GM12872 (cell line): ENCODE results near the gene SYNJ2.

Source experiments
- TF ChIP-seq, protein P1 (sequence below): IDR thresholded peaks from 3 replicates; pipeline ENCODE4 v1.5.1; 2011; ENCODE audit warnings: low read depth, mild to moderate bottlenecking, low read length, moderate library complexity; ENCODE audit not compliant: insufficient read depth

The SYNJ2 gene

DNA sequence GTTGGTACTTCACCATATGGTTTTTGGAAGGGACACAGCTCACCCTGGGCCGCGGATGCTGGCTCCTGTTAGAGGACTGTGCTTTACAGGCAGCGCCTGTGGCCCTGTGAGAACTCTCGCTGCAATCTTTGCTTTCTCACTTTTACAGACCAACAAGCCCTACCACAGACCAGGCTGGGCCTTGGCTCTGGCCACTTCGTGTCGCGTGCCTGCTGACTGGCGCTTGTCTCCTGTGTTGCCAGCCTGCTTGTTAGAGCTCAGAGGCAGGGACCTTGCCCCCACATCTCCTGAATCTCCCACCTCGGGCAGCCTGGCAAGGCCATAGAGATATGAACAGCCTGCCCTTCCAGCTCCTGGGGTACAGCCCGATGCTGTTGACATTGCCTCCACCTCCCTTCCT, 56.1 kb downstream of the SYNJ2 start:
- TF ChIP-seq, protein P1, sequence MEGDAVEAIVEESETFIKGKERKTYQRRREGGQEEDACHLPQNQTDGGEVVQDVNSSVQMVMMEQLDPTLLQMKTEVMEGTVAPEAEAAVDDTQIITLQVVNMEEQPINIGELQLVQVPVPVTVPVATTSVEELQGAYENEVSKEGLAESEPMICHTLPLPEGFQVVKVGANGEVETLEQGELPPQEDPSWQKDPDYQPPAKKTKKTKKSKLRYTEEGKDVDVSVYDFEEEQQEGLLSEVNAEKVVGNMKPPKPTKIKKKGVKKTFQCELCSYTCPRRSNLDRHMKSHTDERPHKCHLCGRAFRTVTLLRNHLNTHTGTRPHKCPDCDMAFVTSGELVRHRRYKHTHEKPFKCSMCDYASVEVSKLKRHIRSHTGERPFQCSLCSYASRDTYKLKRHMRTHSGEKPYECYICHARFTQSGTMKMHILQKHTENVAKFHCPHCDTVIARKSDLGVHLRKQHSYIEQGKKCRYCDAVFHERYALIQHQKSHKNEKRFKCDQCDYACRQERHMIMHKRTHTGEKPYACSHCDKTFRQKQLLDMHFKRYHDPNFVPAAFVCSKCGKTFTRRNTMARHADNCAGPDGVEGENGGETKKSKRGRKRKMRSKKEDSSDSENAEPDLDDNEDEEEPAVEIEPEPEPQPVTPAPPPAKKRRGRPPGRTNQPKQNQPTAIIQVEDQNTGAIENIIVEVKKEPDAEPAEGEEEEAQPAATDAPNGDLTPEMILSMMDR, result no peak

DNA sequence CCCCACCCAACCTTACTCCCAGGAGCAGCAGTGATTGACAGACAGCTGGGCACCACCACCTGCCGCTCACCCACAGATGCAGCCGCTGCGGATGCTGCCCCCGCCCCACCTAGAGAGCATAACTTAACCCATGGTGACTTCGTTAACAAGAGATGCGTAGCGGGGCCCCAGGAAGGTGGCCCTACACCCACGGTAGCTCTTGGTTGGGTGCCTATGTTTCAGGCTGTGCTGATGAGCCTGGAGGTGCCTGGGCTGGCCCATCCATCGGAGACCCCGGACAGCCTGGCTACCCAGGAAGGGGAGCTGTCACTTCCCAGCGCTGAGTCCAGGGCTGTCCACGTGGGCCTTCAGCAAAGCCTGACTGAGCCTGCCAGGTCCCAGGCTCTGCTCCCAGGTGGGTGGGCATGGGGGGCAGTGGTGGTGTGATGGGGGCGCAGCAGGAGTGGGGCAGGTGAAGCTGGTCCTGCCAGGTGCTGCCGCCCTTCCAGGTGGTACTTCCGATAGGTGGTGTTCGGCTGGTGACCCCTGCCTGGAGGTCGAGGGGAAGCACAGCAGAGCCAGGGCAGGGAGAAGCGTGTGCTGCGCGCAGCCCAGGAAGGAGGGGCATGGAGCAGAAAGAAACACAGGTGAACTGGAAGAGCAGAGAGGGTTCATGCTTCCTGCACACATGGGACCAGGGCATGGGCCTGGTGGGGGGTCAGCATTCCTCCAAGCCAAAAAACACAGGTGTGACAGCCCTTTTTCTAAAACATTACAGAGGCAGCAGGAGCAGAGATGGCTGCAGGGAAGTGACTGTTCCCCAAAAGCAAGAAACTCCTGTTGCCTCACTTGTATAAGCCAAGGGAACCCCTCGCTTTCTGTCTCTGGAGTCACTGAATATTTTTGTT, 56.9 kb downstream of the SYNJ2 start:
- TF ChIP-seq, protein P1, result no peak

DNA sequence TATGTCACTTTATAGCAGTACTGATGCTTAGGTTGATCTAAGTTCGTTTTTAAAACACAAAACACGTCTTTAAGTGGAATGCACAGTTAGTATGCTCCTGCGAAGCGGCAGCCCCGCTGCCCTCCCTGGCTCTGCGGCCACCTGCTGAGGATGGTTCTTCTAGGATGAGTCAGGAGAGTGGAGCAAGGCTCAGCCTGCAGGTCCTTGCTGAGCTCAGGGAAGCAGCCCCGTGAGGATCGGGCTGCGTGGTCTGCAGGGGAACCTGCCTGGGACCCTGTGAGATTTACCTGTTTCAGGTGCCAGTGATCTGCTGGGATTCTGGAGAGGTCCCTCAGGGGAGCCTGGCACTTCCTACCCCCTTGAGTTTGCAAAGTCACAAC, 57.5 kb downstream of the SYNJ2 start:
- TF ChIP-seq, protein P1, result no peak

DNA sequence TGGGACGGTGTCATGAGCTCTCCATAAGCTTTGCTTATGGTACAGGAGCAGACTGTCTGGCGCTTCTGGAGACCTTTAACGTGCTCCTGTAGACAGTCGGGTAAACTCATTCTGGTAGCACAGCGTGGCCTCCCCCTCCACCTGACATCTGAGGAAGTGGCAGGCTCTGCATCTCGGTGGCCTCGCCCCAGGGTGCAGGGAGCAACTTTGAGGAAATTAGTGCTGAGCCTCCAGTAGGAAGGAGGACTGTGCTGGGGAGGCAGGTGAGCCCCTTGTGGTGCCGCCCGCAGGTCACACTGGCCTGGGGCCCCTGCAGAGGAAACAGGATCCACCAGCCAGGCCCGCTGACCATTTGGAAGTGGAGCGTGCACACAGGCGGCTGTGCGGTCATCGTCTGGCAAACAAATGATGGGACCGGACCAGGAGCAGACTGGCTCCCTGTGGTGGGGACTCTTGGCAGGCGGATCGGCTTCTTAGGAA, 57.9 kb downstream of the SYNJ2 start:
- TF ChIP-seq, protein P1, result no peak

DNA sequence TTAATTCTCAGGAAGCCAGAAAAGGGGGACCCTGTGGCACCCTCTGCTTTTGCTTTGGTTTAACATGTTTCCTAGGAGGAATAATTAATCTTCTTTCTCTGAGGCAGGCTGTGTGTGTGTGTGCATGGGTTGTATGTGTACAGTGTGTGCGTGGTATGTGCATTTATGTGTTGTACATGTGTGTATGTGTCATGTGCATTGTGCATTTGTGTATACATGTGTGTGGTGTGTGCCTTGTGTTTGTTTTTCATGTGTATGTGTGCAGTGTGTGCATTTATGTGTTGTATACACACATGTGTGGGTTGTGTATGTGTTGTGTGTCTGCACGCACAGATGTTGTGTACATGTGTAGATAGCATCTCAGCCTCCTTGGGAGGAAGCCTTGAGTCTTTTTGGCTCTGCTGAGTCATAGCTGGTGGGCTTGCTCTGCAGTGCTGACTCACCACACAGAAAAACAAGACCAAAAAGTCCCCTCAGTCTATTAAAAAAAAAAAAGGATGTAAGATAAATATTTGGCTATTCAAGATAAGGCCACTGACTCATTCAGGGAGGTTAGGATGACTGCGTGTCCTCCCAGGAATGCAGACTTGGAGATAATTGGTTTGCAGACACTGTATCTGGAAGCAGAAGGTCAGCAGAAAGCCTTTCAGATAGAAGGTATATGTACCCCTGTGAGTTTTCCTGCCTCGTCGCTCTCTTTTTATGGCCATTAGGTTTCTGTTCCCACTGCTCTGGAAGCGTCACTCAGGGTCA, 58.6 kb downstream of the SYNJ2 start:
- TF ChIP-seq, protein P1, result no peak

DNA sequence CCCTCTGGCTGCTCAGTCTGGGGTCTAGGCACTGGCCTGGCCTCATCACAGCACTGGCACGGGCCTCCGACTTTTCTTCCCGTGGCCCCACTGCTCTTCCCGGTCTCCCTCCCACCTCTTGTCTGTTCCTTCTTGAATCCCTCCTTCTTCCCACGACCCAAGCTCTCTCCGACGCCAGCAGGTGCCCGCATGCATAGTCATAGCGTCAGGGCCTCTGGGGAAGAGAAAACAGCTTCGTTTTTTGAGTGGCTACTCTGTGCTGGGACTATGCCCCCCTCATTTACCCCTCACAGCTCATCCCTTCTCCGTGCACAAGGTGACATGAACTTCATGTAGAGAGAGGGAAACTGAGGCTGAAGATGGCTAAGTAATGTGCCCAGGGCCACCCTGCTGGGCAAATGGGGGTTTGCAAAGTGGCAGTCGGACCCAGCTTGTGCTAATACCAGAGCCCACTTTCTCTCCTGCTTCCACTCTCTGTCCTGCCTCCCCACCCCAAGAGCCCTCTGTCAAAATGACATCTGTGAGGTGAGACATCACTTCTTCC, 59.2 kb downstream of the SYNJ2 start:
- TF ChIP-seq, protein P1, result no peak

DNA sequence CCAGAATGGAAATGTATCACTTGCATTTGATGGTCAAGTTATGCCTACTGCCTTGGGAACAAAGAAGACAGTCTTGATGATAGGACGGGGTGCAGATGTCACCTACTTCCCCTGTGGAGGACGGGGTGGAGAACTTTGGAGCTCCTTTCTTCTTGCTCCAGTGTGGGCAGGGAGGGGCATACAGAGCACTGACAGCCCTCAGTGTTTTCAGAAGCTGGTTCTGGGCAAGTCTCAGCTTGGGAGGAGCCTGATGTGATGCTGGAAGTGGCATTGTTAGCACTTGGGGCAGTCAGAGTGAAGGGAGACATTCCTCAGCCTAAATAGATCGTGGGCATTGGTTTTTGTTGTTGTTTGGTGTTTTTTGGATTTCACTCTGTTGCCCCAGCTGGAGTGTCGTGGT, 59.7 kb downstream of the SYNJ2 start:
- TF ChIP-seq, protein P1, result no peak
